ENCODE data around the gene ZNF335.
"Not testable (repeated sequence)": the region's sequence is repeated elsewhere in the genome, so short reads cannot be mapped to it uniquely, and the experiment has no call there.

The ZNF335 gene

GRCh38 chr20:45935416-45936046 is 36.5 kb downstream of the ZNF335 start:
- FAIRE-seq (no peak), DNase-seq (ENCODE audit: insufficient read length, low spot score) (no peak)

GRCh38 chr20:45934586-45935415 is 37.2 kb downstream of the ZNF335 start, which contains the start of gene PCIF1:
PCIF1 (plus strand) TSS chr20:45934683; CDS start chr20:45939000, 4,317 bp downstream.
- FAIRE-seq = peak; percentile 98

GRCh38 chr20:45934046-45934585 is 37.9 kb downstream of the ZNF335 start:
- peak; percentile 74 for DNase-seq (ENCODE audit: insufficient read length, low spot score)
- FAIRE-seq = no peak

More at GRCh38 chr20:45934586-45935415, 37.2 kb downstream of the ZNF335 start, which contains the start of gene PCIF1:
- DNase-seq (ENCODE audit: insufficient read length, low spot score) = peak; percentile 100

- peak; percentile 98 for DNase-seq (ENCODE audit: insufficient read length, low spot score)
- peak; percentile 72 for FAIRE-seq
Measured at GRCh38 chr20:45933266-45934045, 38.5 kb downstream of the ZNF335 start.

GRCh38 chr20:45931680-45932079 is 40.3 kb downstream of the ZNF335 start:
- not testable (repeated sequence) for DNase-seq (ENCODE audit: insufficient read length, low spot score); FAIRE-seq

GRCh38 chr20:45927071-45927878 is 44.7 kb downstream of the ZNF335 start:
- no peak for DNase-seq (ENCODE audit: insufficient read length, low spot score)
- no peak for FAIRE-seq

GRCh38 chr20:45926731-45927070 is 45.3 kb downstream of the ZNF335 start:
- FAIRE-seq = no peak
- no peak for DNase-seq (ENCODE audit: insufficient read length, low spot score)

- DNase-seq (ENCODE audit: insufficient read length, low spot score) (no peak), FAIRE-seq (no peak)
Measured at GRCh38 chr20:45925821-45926506, 46.0 kb downstream of the ZNF335 start.

- FAIRE-seq = no peak
- no peak for DNase-seq (ENCODE audit: insufficient read length, low spot score)
Measured at GRCh38 chr20:45924391-45925261, 47.4 kb downstream of the ZNF335 start.

- no peak for FAIRE-seq
- no peak for DNase-seq (ENCODE audit: insufficient read length, low spot score)
Measured at GRCh38 chr20:45921337-45922189, 50.4 kb downstream of the ZNF335 start.

- FAIRE-seq (no peak), DNase-seq (ENCODE audit: insufficient read length, low spot score) (no peak)
Measured at GRCh38 chr20:45920462-45921336, 51.3 kb downstream of the ZNF335 start.

- no peak for FAIRE-seq
Measured at GRCh38 chr20:45919542-45920399, 52.2 kb downstream of the ZNF335 start.

GRCh38 chr20:45918779-45919537 is 53.0 kb downstream of the ZNF335 start:
- DNase-seq (ENCODE audit: insufficient read length, low spot score) (no peak), FAIRE-seq (no peak)

More at GRCh38 chr20:45919542-45920399, 52.2 kb downstream of the ZNF335 start:
- DNase-seq (ENCODE audit: insufficient read length, low spot score) = no peak

- FAIRE-seq = no peak
Measured at GRCh38 chr20:45918182-45918737, 53.7 kb downstream of the ZNF335 start.

GRCh38 chr20:45917790-45918141 is 54.2 kb downstream of the ZNF335 start:
- FAIRE-seq (no peak), DNase-seq (ENCODE audit: insufficient read length, low spot score) (no peak)

More at GRCh38 chr20:45918182-45918737, 53.7 kb downstream of the ZNF335 start:
- no peak for DNase-seq (ENCODE audit: insufficient read length, low spot score)
